H1 (cell line): ENCODE data around the gene NRXN2. TPM values are rescaled to one million over a fixed set of nuclear protein-coding genes. Genes with fewer than 3 reads are reported as not detected.

Experiments used
- CTCF ChIA-PET: fragments of 300-600 bp; sonication (Branson Sonifier 250); formaldehyde crosslinking; loops from one replicate; lab custom pipeline; 2021; ENCODE audit not compliant: partially characterized antibody; lab: Charles Lee
- POLR2A ChIA-PET: fragments of 300-600 bp; sonication (Branson Sonifier 250); formaldehyde crosslinking; loops from one replicate; lab custom pipeline; 2021; ENCODE audit warnings: inconsistent platforms; ENCODE audit not compliant: partially characterized antibody; lab: Charles Lee
- DNase-seq, 2 experiments: peaks; one replicate each; pipeline versions ENCODE4 v3.0.0 to v3.0.0-alpha.2; 2010 to 2022; ENCODE audit warnings: low spot score in 2 of 2, low read depth in 1 of 2, mixed read lengths in 1 of 2
- FAIRE-seq: peaks from 2 replicates; lab custom pipeline; 2011; peaks lifted over from hg19 to GRCh38; lab: Jason Lieb, UNC
- H2AFZ ChIP-seq: 2 replicates; pipeline ENCODE4 v1.8.1; 2012; ENCODE audit warnings: low read length, inconsistent platforms
- H2AK5ac ChIP-seq: 2 replicates; pipeline ENCODE4 v1.6.1; 2013; ENCODE audit warnings: low read depth, low read length
- H2BK120ac ChIP-seq: replicated peaks from 2 replicates; pipeline ENCODE3; 2013; ENCODE audit warnings: low read depth, low read length, inconsistent platforms
- H2BK12ac ChIP-seq: 2 replicates; pipeline ENCODE4 v1.6.1; 2013; ENCODE audit warnings: low read depth, low read length
- H2BK15ac ChIP-seq: 2 replicates; pipeline ENCODE4 v1.6.1; 2013; ENCODE audit warnings: low read length
- H2BK20ac ChIP-seq: 2 replicates; pipeline ENCODE4 v1.6.1; 2013; ENCODE audit warnings: low read length
- H2BK5ac ChIP-seq: 2 replicates; pipeline ENCODE4 v1.6.1; 2013; ENCODE audit warnings: low read depth, low read length
- H3K14ac ChIP-seq: 2 replicates; pipeline ENCODE4 v1.6.1; 2013; ENCODE audit warnings: inconsistent platforms; ENCODE audit not compliant: insufficient read length
- H3K18ac ChIP-seq: 2 replicates; pipeline ENCODE4 v1.6.1; 2013; ENCODE audit warnings: low read length; ENCODE audit errors: extremely low read depth
- H3K23ac ChIP-seq: 2 replicates; pipeline ENCODE4 v1.6.1; 2013; ENCODE audit warnings: inconsistent platforms; ENCODE audit not compliant: insufficient read length
- H3K23me2 ChIP-seq: 2 replicates; pipeline ENCODE4 v1.6.1; 2013; ENCODE audit warnings: low read depth, low read length
- H3K27ac ChIP-seq: 2 replicates; pipeline ENCODE4 v1.6.1; 2011; ENCODE audit warnings: low read depth, low read length, inconsistent platforms
- H3K27me3 ChIP-seq, 4 experiments: replicated peaks in 1 of 4; 1 replicate in 1 of 4; 2 replicates in 3 of 4; pipeline versions ENCODE4 v1.6.1 to v1.8.1; 2011 to 2013; ENCODE audit warnings: low read length in 3 of 4, mild to moderate bottlenecking in 3 of 4, inconsistent platforms in 2 of 4, mixed read lengths in 2 of 4, moderate library complexity in 1 of 4; ENCODE audit not compliant: control insufficient read depth in 3 of 4, insufficient read depth in 3 of 4; ENCODE audit errors: extremely low read depth in 1 of 4
- H3K36me3 ChIP-seq, 4 experiments: 2 replicates each; pipeline versions ENCODE4 v1.6.1 to v1.8.1; 2011 to 2013; ENCODE audit warnings: mild to moderate bottlenecking in 4 of 4, low read length in 3 of 4, moderate library complexity in 2 of 4, control low read depth in 1 of 4, inconsistent platforms in 1 of 4; ENCODE audit not compliant: insufficient read depth in 4 of 4, control insufficient read depth in 2 of 4
- H3K4ac ChIP-seq: replicated peaks from 2 replicates; pipeline ENCODE3; 2013; ENCODE audit warnings: low read length, low read depth, mixed read lengths, inconsistent platforms; ENCODE audit not compliant: insufficient read length
- H3K4me1 ChIP-seq, 4 experiments: replicated peaks in 1 of 4; 1 replicate in 1 of 4; 2 replicates in 3 of 4; pipeline versions ENCODE4 v1.6.1 to v1.8.1; 2011 to 2013; ENCODE audit warnings: low read length in 3 of 4, inconsistent platforms in 2 of 4, mixed read lengths in 1 of 4; ENCODE audit not compliant: insufficient read depth in 4 of 4, control insufficient read depth in 3 of 4
- H3K4me2 ChIP-seq, 2 experiments: 2 replicates each; pipeline versions ENCODE4 v1.6.1 to v1.8.1; 2011 to 2013; ENCODE audit warnings: low read depth in 2 of 2, low read length in 2 of 2, control low read depth in 1 of 2, inconsistent platforms in 1 of 2, mild to moderate bottlenecking in 1 of 2; ENCODE audit not compliant: insufficient read depth in 1 of 2
- H3K4me3 ChIP-seq, 4 experiments: fragments of 200-600, 300-600 bp in 1 of 4; sonication (generic), shearing (Covaris generic), sonication (Bioruptor Twin) in 1 of 4; 2 replicates each; pipeline versions ENCODE4 v1.5.1 to v1.8.1; 2011 to 2016; ENCODE audit warnings: low read length in 4 of 4, low read depth in 3 of 4, control low read depth in 2 of 4, inconsistent platforms in 2 of 4, mild to moderate bottlenecking in 2 of 4, mixed read lengths in 1 of 4, moderate library complexity in 1 of 4; ENCODE audit not compliant: insufficient read depth in 2 of 4; ENCODE audit errors: extremely low read depth in 1 of 4
- H3K56ac ChIP-seq: replicated peaks from 2 replicates; pipeline ENCODE3; 2013; ENCODE audit warnings: low read depth, mild to moderate bottlenecking, mixed read lengths, low read length, inconsistent platforms; ENCODE audit not compliant: insufficient read length
- H3K79me1 ChIP-seq: 2 replicates; pipeline ENCODE4 v1.6.1; 2013; ENCODE audit warnings: low read depth, low read length, control low read depth
- H3K79me2 ChIP-seq, 2 experiments: 2 replicates each; pipeline versions ENCODE4 v1.6.1 to v1.8.1; 2012 to 2013; ENCODE audit warnings: low read length in 2 of 2, mild to moderate bottlenecking in 2 of 2, inconsistent platforms in 1 of 2; ENCODE audit not compliant: insufficient read depth in 2 of 2, control insufficient read depth in 1 of 2
- H3K9ac ChIP-seq, 4 experiments: replicated peaks in 1 of 4; 1 replicate in 1 of 4; 2 replicates in 3 of 4; pipeline versions ENCODE4 v1.6.1 to v1.8.1; 2011 to 2013; ENCODE audit warnings: low read depth in 3 of 4, low read length in 3 of 4, control low read depth in 2 of 4, mild to moderate bottlenecking in 2 of 4, moderate library complexity in 2 of 4, inconsistent platforms in 1 of 4; ENCODE audit errors: extremely low read depth in 1 of 4
- H3K9me3 ChIP-seq, 2 experiments: 2 replicates each; pipeline versions ENCODE4 v1.6.1 to v1.8.1; 2012 to 2013; ENCODE audit warnings: mild to moderate bottlenecking in 2 of 2, moderate library complexity in 2 of 2, control low read depth in 1 of 2, inconsistent platforms in 1 of 2, low read depth in 1 of 2, low read length in 1 of 2, mixed read lengths in 1 of 2; ENCODE audit not compliant: insufficient read depth in 2 of 2
- H4K20me1 ChIP-seq, 2 experiments: replicated peaks in 1 of 2; 2 replicates each; pipeline versions ENCODE3 to v1.8.1; 2011 to 2013; ENCODE audit warnings: inconsistent platforms in 2 of 2, low read length in 2 of 2, mild to moderate bottlenecking in 1 of 2; ENCODE audit not compliant: insufficient read depth in 2 of 2, control insufficient read depth in 1 of 2
- H4K5ac ChIP-seq: 2 replicates; pipeline ENCODE4 v1.6.1; 2013; ENCODE audit warnings: low read length, low read depth, mixed read lengths, inconsistent platforms; ENCODE audit not compliant: insufficient read length
- H4K8ac ChIP-seq: 2 replicates; pipeline ENCODE4 v1.8.0; 2013; ENCODE audit warnings: mild to moderate bottlenecking, moderate library complexity, low read length, inconsistent platforms; ENCODE audit not compliant: insufficient read depth; ENCODE audit errors: extremely low read depth
- H4K91ac ChIP-seq: replicated peaks from 2 replicates; pipeline ENCODE3; 2013; ENCODE audit warnings: low read length, mixed read lengths, inconsistent platforms; ENCODE audit not compliant: insufficient read length
- BACH1 ChIP-seq: IDR thresholded peaks from 2 replicates; pipeline ENCODE4 v1.6.1; 2012; ENCODE audit warnings: low read length, improper control_type of control experiment
- SIX5 ChIP-seq: IDR thresholded peaks from 2 replicates; pipeline ENCODE4 v1.6.1; 2011; ENCODE audit warnings: mild to moderate bottlenecking, low read depth, low read length
- WGBS, 2 experiments: shearing (Covaris generic) in 1 of 2; methylation state at CpG; one replicate each; pipeline versions ENCODE4 v1.1.6 to v1.1.7; 2013 to 2015; ENCODE audit warnings: low lambda C conversion rate in 2 of 2, mixed read lengths in 2 of 2, inconsistent platforms in 1 of 2, low coverage in 1 of 2, missing lambda C conversion rate in 1 of 2; ENCODE audit not compliant: insufficient replicate concordance in 2 of 2, insufficient coverage in 1 of 2, insufficient read length in 1 of 2; ENCODE audit errors: extremely low coverage in 1 of 2, missing lambda C conversion rate in 1 of 2; 5-methylcytosine and 5-hydroxymethylcytosine counted together
- polyA plus RNA-seq, 7 experiments: library from polyadenylated mRNA; depleted of rRNA in 3 of 7; stranded (reverse) in 5 of 7; unstranded in 2 of 7; fragments of >200 nt in 5 of 7; fragments of 200-250 nt in 2 of 7; gene quantifications; 1 replicate in 5 of 7; 2 replicates in 1 of 7; 4 replicates in 1 of 7; pipeline versions ENCODE4 v1.2.1 to v1.2.3, GENCODE V29; 2011 to 2013; ENCODE audit warnings: missing spikeins in 2 of 7, mixed read lengths in 2 of 7
- total RNA-seq: library from RNA; stranded (reverse); fragmentation: NEBNext Ultra II Directional; extraction: Animal tissue kit (Norgen Biotek cat#: 25700); gene quantifications from 2 replicates; pipeline ENCODE4 v1.2.1, GENCODE V29; 2021

The NRXN2 gene
- total and polyA plus RNA-seq, 2 of the 8 experiments (the other 6 are each of a cell fraction or from before 2014, with no cell fraction given): 1.3 to 11.5 TPM

DNA sequence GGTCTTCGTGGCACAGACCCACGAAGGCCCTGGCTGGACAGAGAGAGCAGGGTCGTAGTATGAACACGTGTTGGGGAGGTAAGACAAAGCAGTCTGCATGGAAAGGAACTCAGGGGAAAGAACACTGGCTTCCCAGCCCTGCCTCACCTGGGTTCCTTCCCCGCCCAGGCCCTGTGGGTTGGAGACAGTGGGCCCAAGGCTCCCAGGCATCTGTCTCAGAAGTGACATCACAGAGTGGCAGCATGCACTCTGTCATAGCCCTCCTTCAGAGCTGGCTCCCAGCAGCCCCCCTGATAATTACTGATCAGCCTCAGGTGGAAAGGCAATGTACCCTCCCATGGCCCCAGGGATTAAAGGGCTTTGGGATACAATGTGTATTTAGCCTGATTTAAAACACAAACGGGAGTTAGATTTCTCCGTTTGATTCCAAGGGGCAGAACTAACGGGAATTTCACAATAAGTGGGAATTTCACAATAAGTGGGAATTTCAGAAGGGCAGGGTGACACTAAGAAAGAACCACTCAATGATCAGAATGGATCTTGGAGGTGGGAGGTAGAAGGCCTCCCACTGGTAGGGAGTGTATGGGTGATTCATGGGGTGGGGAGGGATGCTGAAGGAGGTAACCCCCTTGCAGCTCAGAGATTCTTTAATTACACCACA is 66.9 kb downstream of the NRXN2 start:
- H2BK20ac ChIP-seq: no peak overlapping the region
- H4K8ac ChIP-seq: no peak overlapping the region; the same call in 1 of the 2 replicates
- H3K4me1 ChIP-seq: peaks cover 0 to 11% (median 2%) of the 10 kb centered on the region in 4 experiments; a peak in 3 of 7 replicates
- H2AFZ ChIP-seq: no peak overlapping the region
- POLR2A ChIA-PET: no interaction called here
- H3K23ac ChIP-seq: no peak overlapping the region
- no peak overlapping the region for H3K27ac ChIP-seq
- TF ChIP-seq BACH1 (no peak), SIX5 (no peak)
- TF ChIP-seq, all 59 proteins: peak for 0
- H2BK5ac ChIP-seq: no peak overlapping the region
- H3K4me3 ChIP-seq: no peak overlapping the region
- no peak overlapping the region for H2BK120ac ChIP-seq
- H3K27me3 ChIP-seq: peaks cover 0 to 3% (median 0%) of the 10 kb centered on the region in 4 experiments; a peak in 3 of 7 replicates
- H2BK15ac ChIP-seq: no peak overlapping the region
- no peak overlapping the region for H3K4ac ChIP-seq
- DNase-seq: no peak
- no peak for FAIRE-seq
- CTCF ChIA-PET: interaction anchor here (0.6 to 15.7 kb wide), 30 partner anchors 8 to 433 kb away, joined by 3 to 201 read pairs (median 4); no protein-coding TSS in a partner anchor
- H3K79me2 ChIP-seq: no peaks in the 10 kb centered on the region
- H4K91ac ChIP-seq: no peak overlapping the region
- H3K18ac ChIP-seq: no peak overlapping the region
- no peaks in the 10 kb centered on the region for H3K9me3 ChIP-seq
- H3K9ac ChIP-seq: no peak overlapping the region
- H2BK12ac ChIP-seq: no peak overlapping the region
- H3K56ac ChIP-seq: no peak overlapping the region
- no peaks in the 10 kb centered on the region; the same call in 1 of the 2 replicates for H3K23me2 ChIP-seq
- no peak overlapping the region for H2AK5ac ChIP-seq
- WGBS, 2 experiments: 90% methylated on average over 8 of the region's 8 CpGs; no CpG with 5 or more reads in 1 of the 2 experiments
- no peak overlapping the region for H4K5ac ChIP-seq
- no peaks in the 10 kb centered on the region for H4K20me1 ChIP-seq
- H3K4me2 ChIP-seq: no peak overlapping the region
- no peaks in the 10 kb centered on the region for H3K36me3 ChIP-seq
- no peaks in the 10 kb centered on the region for H3K79me1 ChIP-seq
- no peak overlapping the region for H3K14ac ChIP-seq
